Measurements from ENCODE around the gene ZNRD2.

Gene ZNRD2

GRCh38 chr11:65595543-65596281 lies 25.4 kb downstream of the ZNRD2 start, which contains the start of gene KCNK7:
Gene KCNK7 (minus strand): TSS chr11:65595800. CDS start chr11:65595772, 28 bp downstream.
- intact Hi-C loops (cut with DNase I) = no loop called here
- DNase-seq = no peak

GRCh38 chr11:65596520-65596919 lies 26.2 kb downstream of the ZNRD2 start:
- intact Hi-C loops (cut with DNase I) = no loop called here
- DNase-seq = no peak

- intact Hi-C loops (cut with DNase I) = no loop called here
- DNase-seq = no peak
Measured at GRCh38 chr11:65598258-65598699, 28.0 kb downstream of the ZNRD2 start.

GRCh38 chr11:65599216-65599954 lies 29.1 kb downstream of the ZNRD2 start:
- DNase-seq = no peak
- intact Hi-C loops (cut with DNase I) = no loop called here

GRCh38 chr11:65599955-65600246 lies 29.6 kb downstream of the ZNRD2 start:
- DNase-seq = no peak
- intact Hi-C loops (cut with DNase I) = no loop called here

GRCh38 chr11:65604258-65604657 lies 34.0 kb downstream of the ZNRD2 start:
- no peak for DNase-seq
- intact Hi-C loops (cut with DNase I) = no loop called here

- intact Hi-C loops (cut with DNase I) = no loop called here
- DNase-seq = peak; percentile 90 to 99 (median 97)
Measured at GRCh38 chr11:65606876-65607613, 36.8 kb downstream of the ZNRD2 start.

- no peak for DNase-seq
- intact Hi-C loops (cut with DNase I) = no loop called here
Measured at GRCh38 chr11:65607614-65608426, 37.5 kb downstream of the ZNRD2 start.

- DNase-seq = no peak
- intact Hi-C loops (cut with DNase I) = no loop called here
Measured at GRCh38 chr11:65609229-65609628, 39.0 kb downstream of the ZNRD2 start.

GRCh38 chr11:65609665-65610064 lies 39.4 kb downstream of the ZNRD2 start:
- intact Hi-C loops (cut with DNase I) = no loop called here
- DNase-seq = no peak

- peak in 2 of 42 donors; percentile 39 to 50 for DNase-seq
- intact Hi-C loops (cut with DNase I) = no loop called here
Measured at GRCh38 chr11:65610404-65610803, 40.1 kb downstream of the ZNRD2 start.

GRCh38 chr11:65611028-65611757 lies 40.9 kb downstream of the ZNRD2 start:
- intact Hi-C loops (cut with DNase I) = no loop called here
- peak; percentile 68 to 94 (median 85) for DNase-seq

- intact Hi-C loops (cut with DNase I) = no loop called here
- peak in 2 of 42 donors; percentile 19 to 44 for DNase-seq
Measured at GRCh38 chr11:65611758-65612603, 41.7 kb downstream of the ZNRD2 start.

- intact Hi-C loops (cut with DNase I) = no loop called here
- DNase-seq = no peak
Measured at GRCh38 chr11:65612691-65613090, 42.4 kb downstream of the ZNRD2 start.

- peak in 7 of 42 donors; percentile 19 to 44 (median 26) for DNase-seq
- intact Hi-C loops (cut with DNase I) = no loop called here
Measured at GRCh38 chr11:65613091-65613928, 43.0 kb downstream of the ZNRD2 start.

- intact Hi-C loops (cut with DNase I) = loop anchor here (2.0 to 5.0 kb wide), 2 partner anchors 37 to 45 kb away; partner anchors contain the start of gene ZNRD2
Measured at GRCh38 chr11:65615229-65615949, 45.1 kb downstream of the ZNRD2 start, which contains the start of gene PCNX3. Gene PCNX3 (plus strand): TSS chr11:65615776. CDS start chr11:65616312, 536 bp downstream.

More at GRCh38 chr11:65615229-65615949, 45.1 kb downstream of the ZNRD2 start, which contains the start of gene PCNX3:
- peak; percentile 99 to 100 (median 100) for DNase-seq

Measured in head of caudate nucleus (tissue), 42 donors.